IPS-NIHi11 (cell line): ENCODE results near the gene GOLGA8M.
"Not testable (repeated sequence)": the region's sequence is repeated elsewhere in the genome, so short reads cannot be mapped to it uniquely, and the experiment has no call there.

Experiments
- DNase-seq: peaks from one replicate; pipeline ENCODE4 v3.0.0; 2012; ENCODE audit warnings: mixed read lengths, low spot score

Gene GOLGA8M

GRCh38 chr15:28663717-28664116 lies 48.5 kb downstream of the GOLGA8M start:
- DNase-seq: not testable (repeated sequence)

GRCh38 chr15:28660750-28661149 lies 51.5 kb downstream of the GOLGA8M start:
- not testable (repeated sequence) for DNase-seq

GRCh38 chr15:28656018-28656360 lies 56.2 kb downstream of the GOLGA8M start:
- DNase-seq: not testable (repeated sequence)

- DNase-seq: not testable (repeated sequence)
These were observed 56.7 kb downstream of the GOLGA8M start for GRCh38 chr15:28655329-28656017.

GRCh38 chr15:28654194-28654593 lies 58.0 kb downstream of the GOLGA8M start:
- DNase-seq: not testable (repeated sequence)

GRCh38 chr15:28652538-28652937 lies 59.7 kb downstream of the GOLGA8M start:
- DNase-seq: not testable (repeated sequence)
